Measurements from ENCODE around the gene SNX25. TPM values are rescaled to one million over a fixed set of nuclear protein-coding genes. Genes with fewer than 3 reads are reported as not detected.
A peak's percentile ranks its signal among the peaks of the same experiment; 100 is the strongest.

The SNX25 gene
- total and polyA plus RNA-seq, 8 donors = 4.8 to 15.0 (median 10.9) TPM

- FAIRE-seq = peak; percentile 66
- Histone ChIP-seq H3K4me1 (peaks cover 0 to 6% (median 0%) of the 10 kb centered on the region in 3 donors), H3K27ac (peak within 1 kb of the TSS; percentile 97 to 100 (median 100)), H3K4me3 (peak within 1 kb of the TSS; percentile 36 to 71 (median 62)), H3K9me3 (no peaks in the 10 kb centered on the region), H3K27me3 (no peaks in the 10 kb centered on the region), H3K36me3 (no peaks in the 10 kb centered on the region)
- intact Hi-C loops (cut with DNase I) = no loop called here
- no peak for ATAC-seq
- TF ChIP-seq CTCF (IDR thresholded peaks at IDR 0.05) = no peak
- no peak for DNase-seq
- WGBS, 2 donors = 0% methylated on average over 12 of the region's 12 CpGs
These were observed 186.0 kb downstream of the SNX25 start, which contains the start of gene LRP2BP for GRCh38 chr4:185395238-185395955. LRP2BP (minus strand) TSS chr4:185395924; CDS start chr4:185378186, 17,738 bp downstream.

- no peaks in the 10 kb centered on the region for H3K9me3 ChIP-seq
- FAIRE-seq (no peak), DNase-seq (peak; percentile 96 to 100 (median 99)), ATAC-seq (peak; percentile 83 to 91 (median 87))
- peak overlapping the region; percentile 97 to 100 (median 100) for H3K27ac ChIP-seq
- no peaks in the 10 kb centered on the region for H3K36me3 ChIP-seq
- peaks cover 0 to 7% (median 6%) of the 10 kb centered on the region in 3 donors for H3K4me1 ChIP-seq
- no peak for TF ChIP-seq CTCF (IDR thresholded peaks at IDR 0.05)
- no peaks in the 10 kb centered on the region for H3K27me3 ChIP-seq
- 0 to 1% methylated on average over 83 to 98 of the region's 98 CpGs for WGBS, 2 donors
- peak overlapping the region; percentile 36 to 71 (median 62) for H3K4me3 ChIP-seq
- intact Hi-C loops (cut with DNase I) = no loop called here
These were observed 186.7 kb downstream of the SNX25 start for GRCh38 chr4:185395956-185396723.

GRCh38 chr4:185396724-185397385 lies 187.5 kb downstream of the SNX25 start, which contains the start of gene ANKRD37:
ANKRD37 (plus strand) TSS chr4:185396841; CDS start chr4:185396924, 83 bp downstream.
- no peak for TF ChIP-seq CTCF (IDR thresholded peaks at IDR 0.05)
- peak; percentile 79 to 93 (median 86) for DNase-seq
- Histone ChIP-seq H3K27ac (peak within 1 kb of the TSS; percentile 97 to 100 (median 100)), H3K4me3 (peak within 1 kb of the TSS; percentile 36 to 71 (median 62)), H3K9me3 (no peaks in the 10 kb centered on the region), H3K27me3 (no peaks in the 10 kb centered on the region), H3K4me1 (peaks cover 0 to 7% (median 6%) of the 10 kb centered on the region in 3 donors), H3K36me3 (no peaks in the 10 kb centered on the region)
- no peak for FAIRE-seq
- intact Hi-C loops (cut with DNase I) = no loop called here
- ATAC-seq = peak; percentile 59 to 68 (median 64)
- 1 to 2% methylated on average over 37 to 38 of the region's 38 CpGs for WGBS, 2 donors

GRCh38 chr4:185398618-185399017 lies 189.2 kb downstream of the SNX25 start:
- peaks cover 0 to 7% (median 6%) of the 10 kb centered on the region in 3 donors for H3K4me1 ChIP-seq
- H3K9me3 ChIP-seq = no peaks in the 10 kb centered on the region
- H3K27me3 ChIP-seq = no peaks in the 10 kb centered on the region
- intact Hi-C loops (cut with DNase I) = no loop called here
- ATAC-seq (no peak), FAIRE-seq (no peak), DNase-seq (no peak)
- H3K4me3 ChIP-seq = peak overlapping the region in 3 of 4 donors; percentile 36 to 71 (median 70)
- WGBS, 2 donors = 22 to 33% methylated on average over 2 of the region's 2 CpGs
- peaks cover 0 to 3% (median 0%) of the 10 kb centered on the region in 3 donors for H3K36me3 ChIP-seq
- TF ChIP-seq CTCF (IDR thresholded peaks at IDR 0.05) = no peak
- H3K27ac ChIP-seq = peak overlapping the region in 2 of 4 donors; percentile 100
